Lung (tissue), 12 donors: Measurements from ENCODE around the gene PEX14. TPM values are rescaled to one million over a fixed set of nuclear protein-coding genes. Genes with fewer than 3 reads are reported as not detected.

Experiments used
- ATAC-seq: fragments of 200-7000 bp; cut with Tn5 transposase; one replicate; pipeline ENCODE4 v1.9.1; 2020; ENCODE audit warnings: moderate number of reproducible peaks; ENCODE audit not compliant: insufficient read depth, low FRiP score
- DNase-seq, 3 donors: peaks; one replicate each; pipeline ENCODE4 v3.0.0-alpha.2; 2013 to 2017
- H3K27ac ChIP-seq, 2 donors: one replicate each; pipeline ENCODE4 v1.5.1; 2013; ENCODE audit warnings: mild to moderate bottlenecking in 2 of 2, moderate library complexity in 2 of 2, control low read depth in 1 of 2, inconsistent platforms in 1 of 2, low read depth in 1 of 2, low read length in 1 of 2
- H3K27me3 ChIP-seq, 3 donors: one replicate each; pipeline ENCODE4 v1.5.1; 2013; ENCODE audit warnings: low read length in 2 of 3; ENCODE audit not compliant: control insufficient read depth in 3 of 3, insufficient read depth in 3 of 3
- H3K36me3 ChIP-seq, 4 donors: one replicate each; pipeline ENCODE4 v1.5.1; 2013; ENCODE audit warnings: low read length in 4 of 4, mild to moderate bottlenecking in 1 of 4, moderate library complexity in 1 of 4; ENCODE audit not compliant: control insufficient read depth in 4 of 4, insufficient read depth in 4 of 4
- H3K4me1 ChIP-seq, 5 donors: one replicate each; pipeline ENCODE4 v1.5.1; 2013; ENCODE audit warnings: low read length in 5 of 5, mild to moderate bottlenecking in 2 of 5, moderate library complexity in 1 of 5; ENCODE audit not compliant: control insufficient read depth in 5 of 5, insufficient read depth in 5 of 5
- H3K4me3 ChIP-seq: one replicate; pipeline ENCODE4 v1.5.1; 2013; ENCODE audit warnings: mild to moderate bottlenecking, control low read depth, moderate library complexity
- H3K9ac ChIP-seq, 2 donors: one replicate each; pipeline ENCODE4 v1.5.1; 2013; ENCODE audit warnings: low read length in 2 of 2, control low read depth in 1 of 2; ENCODE audit not compliant: insufficient read depth in 1 of 2
- H3K9me3 ChIP-seq, 4 donors: one replicate each; pipeline ENCODE4 v1.5.1; 2013; ENCODE audit warnings: low read length in 3 of 4, mild to moderate bottlenecking in 1 of 4, moderate library complexity in 1 of 4; ENCODE audit not compliant: control insufficient read depth in 4 of 4, insufficient read depth in 3 of 4
- WGBS, 2 donors: extraction: QIAGEN DNeasy Blood & Tissue Kit; methylation state at CpG; one replicate each; pipeline ENCODE4 v1.1.7; 2013; 5-methylcytosine and 5-hydroxymethylcytosine counted together
- polyA plus RNA-seq, 2 donors: library from polyadenylated mRNA; stranded (reverse); fragments of 200-250 nt; gene quantifications; one replicate each; pipeline ENCODE4 v1.2.1, GENCODE V29; 2013
- total RNA-seq, 2 donors: library from RNA; depleted of rRNA in 1 of 2; stranded (reverse); fragments of >200 nt in 1 of 2; gene quantifications; one replicate each; pipeline ENCODE4 v1.2.1, GENCODE V29; 2014 to 2021
- TF ChIP-seq, protein P1 (sequence below): IDR thresholded peaks from 2 replicates; pipeline ENCODE4 v1.5.1; 2012; ENCODE audit warnings: mild to moderate bottlenecking; ENCODE audit errors: control extremely low read depth, extremely low read depth
- donor health status: control.
- donor health status: control.
- donor health status: Bipolar disorder and iron deficiency.
- donor health status: healthy.
- donor health status: DM: yes; HTN: yes; CAD: no.

Gene PEX14
- total and polyA plus RNA-seq, 4 donors = 18.1 to 29.2 (median 20.8) TPM

GRCh38 chr1:10626791-10627410 is 152.2 kb downstream of the PEX14 start:
- H3K4me1 ChIP-seq = peaks cover 0 to 20% (median 3%) of the 10 kb centered on the region in 5 donors
- H3K36me3 ChIP-seq = peaks cover 3 to 36% (median 10%) of the 10 kb centered on the region in 4 donors
- ATAC-seq (no peak), DNase-seq (no peak)
- H3K4me3 ChIP-seq = no peak overlapping the region
- H3K27me3 ChIP-seq = no peaks in the 10 kb centered on the region
- TF ChIP-seq, protein P1, sequence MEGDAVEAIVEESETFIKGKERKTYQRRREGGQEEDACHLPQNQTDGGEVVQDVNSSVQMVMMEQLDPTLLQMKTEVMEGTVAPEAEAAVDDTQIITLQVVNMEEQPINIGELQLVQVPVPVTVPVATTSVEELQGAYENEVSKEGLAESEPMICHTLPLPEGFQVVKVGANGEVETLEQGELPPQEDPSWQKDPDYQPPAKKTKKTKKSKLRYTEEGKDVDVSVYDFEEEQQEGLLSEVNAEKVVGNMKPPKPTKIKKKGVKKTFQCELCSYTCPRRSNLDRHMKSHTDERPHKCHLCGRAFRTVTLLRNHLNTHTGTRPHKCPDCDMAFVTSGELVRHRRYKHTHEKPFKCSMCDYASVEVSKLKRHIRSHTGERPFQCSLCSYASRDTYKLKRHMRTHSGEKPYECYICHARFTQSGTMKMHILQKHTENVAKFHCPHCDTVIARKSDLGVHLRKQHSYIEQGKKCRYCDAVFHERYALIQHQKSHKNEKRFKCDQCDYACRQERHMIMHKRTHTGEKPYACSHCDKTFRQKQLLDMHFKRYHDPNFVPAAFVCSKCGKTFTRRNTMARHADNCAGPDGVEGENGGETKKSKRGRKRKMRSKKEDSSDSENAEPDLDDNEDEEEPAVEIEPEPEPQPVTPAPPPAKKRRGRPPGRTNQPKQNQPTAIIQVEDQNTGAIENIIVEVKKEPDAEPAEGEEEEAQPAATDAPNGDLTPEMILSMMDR = no peak
- no peak overlapping the region for H3K27ac ChIP-seq
- whole genome bisulfite sequencing, 2 donors = 87 to 90% methylated on average over 22 of the region's 22 CpGs
- H3K9ac ChIP-seq = no peak overlapping the region
- H3K9me3 ChIP-seq = no peaks in the 10 kb centered on the region

GRCh38 chr1:10628685-10629084 is 153.9 kb downstream of the PEX14 start:
- Histone ChIP-seq H3K27me3 (no peaks in the 10 kb centered on the region), H3K9ac (no peak overlapping the region), H3K4me3 (no peak overlapping the region), H3K9me3 (no peaks in the 10 kb centered on the region), H3K27ac (no peak overlapping the region), H3K36me3 (peaks cover 0 to 30% (median 10%) of the 10 kb centered on the region in 4 donors), H3K4me1 (peaks cover 0 to 36% (median 7%) of the 10 kb centered on the region in 5 donors)
- ATAC-seq (peak; percentile 5), DNase-seq (peak; percentile 74 to 80 (median 76))
- 68 to 86% methylated on average over 7 of the region's 7 CpGs for WGBS, 2 donors
- TF ChIP-seq, protein P1 = no peak

GRCh38 chr1:10629091-10629815 is 154.5 kb downstream of the PEX14 start:
- H3K27ac ChIP-seq = no peak overlapping the region
- ATAC-seq (no peak), DNase-seq (peak in 1 of 3 donors; percentile 11)
- no peak overlapping the region for H3K9ac ChIP-seq
- WGBS, 2 donors = 95 to 96% methylated on average over 24 to 25 of the region's 25 CpGs
- peaks cover 0 to 26% (median 10%) of the 10 kb centered on the region in 4 donors for H3K36me3 ChIP-seq
- H3K27me3 ChIP-seq = no peaks in the 10 kb centered on the region
- H3K4me3 ChIP-seq = no peak overlapping the region
- TF ChIP-seq, protein P1 = no peak
- H3K4me1 ChIP-seq = peaks cover 0 to 38% (median 7%) of the 10 kb centered on the region in 5 donors
- H3K9me3 ChIP-seq = no peaks in the 10 kb centered on the region
